Caki2 (cell line): Measurements from ENCODE around the gene CDKAL1. TPM values are rescaled to one million over a fixed set of nuclear protein-coding genes. Genes with fewer than 3 reads are reported as not detected.
A peak's percentile ranks its signal among the peaks of the same experiment; 100 is the strongest.

Experiments
- DNase-seq: peaks from one replicate; pipeline ENCODE4 v3.0.0-alpha.2; 2015; ENCODE audit warnings: low read depth
- in situ Hi-C: cut with HindIII; loops from 2 replicates; pipeline ENCODE4 v1.10.0; 2016; ENCODE audit warnings: low sequenced_read_pairs, low pct_unique_long_range_greater_than_20kb, mixed read lengths
- total RNA-seq: library from RNA; depleted of rRNA; stranded (reverse); fragments of >200 nt; shearing (Covaris generic); gene quantifications from 2 replicates; pipeline ENCODE4 v1.2.3, GENCODE V29; 2014; ENCODE audit warnings: low replicate concordance

The CDKAL1 gene
- total RNA-seq, 1 experiment from 2014 or later, result 40.9 TPM

- no peak for DNase-seq
- in situ Hi-C loops, result no loop called here
Observed at GRCh38 chr6:21256197-21256596, 721.9 kb downstream of the CDKAL1 start.

- in situ Hi-C loops, result no loop called here
- no peak for DNase-seq
Observed at GRCh38 chr6:21257125-21257524, 722.9 kb downstream of the CDKAL1 start.

GRCh38 chr6:21258665-21259064, 724.4 kb downstream of the CDKAL1 start:
- no peak for DNase-seq
- in situ Hi-C loops, result no loop called here

DNA sequence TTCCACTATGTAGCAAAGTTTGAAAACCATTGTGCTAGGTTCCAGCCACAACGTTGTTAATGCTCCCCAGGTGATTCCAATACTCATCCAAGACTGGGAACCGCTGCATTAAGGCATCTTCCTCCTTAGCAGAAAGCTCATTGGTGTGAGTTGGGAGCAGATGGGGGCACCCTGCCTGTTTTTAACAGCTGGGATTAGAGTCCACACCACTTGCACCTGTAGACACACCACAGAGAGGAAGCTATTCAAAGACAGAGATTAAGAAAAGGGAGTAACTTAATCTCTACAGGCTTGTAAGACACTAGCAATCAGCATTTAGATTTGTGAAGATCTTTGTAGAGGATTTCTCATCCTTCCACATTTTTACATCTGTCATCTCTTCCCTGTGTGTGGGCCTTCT, 725.4 kb downstream of the CDKAL1 start:
- in situ Hi-C loops, result no loop called here
- DNase-seq, result no peak

GRCh38 chr6:21262504-21262903, 728.2 kb downstream of the CDKAL1 start:
- in situ Hi-C loops, result no loop called here
- no peak for DNase-seq

DNA sequence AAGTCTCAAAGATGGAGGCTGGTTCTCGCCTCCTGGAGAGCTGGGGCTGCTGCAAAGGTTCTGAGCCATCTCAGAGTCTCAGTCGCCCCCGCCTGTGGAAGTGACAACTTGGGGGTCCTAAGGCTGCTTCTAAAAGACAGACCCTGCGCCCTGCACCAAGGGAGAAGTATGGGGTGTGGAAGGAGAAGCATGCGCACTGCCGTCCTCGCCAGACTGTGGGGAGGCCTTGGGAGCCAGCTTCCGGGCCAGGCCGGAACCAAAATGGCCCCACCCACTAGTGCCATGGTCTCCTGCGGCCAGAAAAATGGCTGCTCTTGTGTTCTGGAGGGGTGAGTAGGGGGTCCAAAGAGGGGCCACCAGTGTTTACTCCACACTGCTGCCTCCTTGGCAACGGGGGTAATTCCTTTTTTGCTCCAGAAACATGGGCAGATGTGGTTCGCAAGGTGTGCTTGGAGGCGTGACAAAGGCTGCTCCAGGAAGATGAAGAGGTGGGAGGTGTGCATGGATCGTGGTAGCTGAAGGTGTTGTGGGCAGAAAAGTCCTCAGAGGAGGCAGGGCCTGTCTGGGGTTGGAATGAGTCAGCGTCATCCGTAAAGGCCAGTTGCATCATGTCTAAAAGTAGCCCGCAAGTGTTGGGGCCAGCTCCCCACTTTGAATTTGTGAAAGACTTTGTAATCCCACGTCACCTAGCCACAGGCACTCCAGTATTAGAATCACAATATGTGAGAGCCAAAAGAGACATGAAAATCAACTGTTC, 729.5 kb downstream of the CDKAL1 start:
- in situ Hi-C loops, result no loop called here
- no peak for DNase-seq

- DNase-seq, result no peak
- in situ Hi-C loops, result no loop called here
Observed at GRCh38 chr6:21264288-21265033, 730.2 kb downstream of the CDKAL1 start.

- in situ Hi-C loops, result no loop called here
- no peak for DNase-seq
Observed at GRCh38 chr6:21265034-21265729, 730.9 kb downstream of the CDKAL1 start.

DNA sequence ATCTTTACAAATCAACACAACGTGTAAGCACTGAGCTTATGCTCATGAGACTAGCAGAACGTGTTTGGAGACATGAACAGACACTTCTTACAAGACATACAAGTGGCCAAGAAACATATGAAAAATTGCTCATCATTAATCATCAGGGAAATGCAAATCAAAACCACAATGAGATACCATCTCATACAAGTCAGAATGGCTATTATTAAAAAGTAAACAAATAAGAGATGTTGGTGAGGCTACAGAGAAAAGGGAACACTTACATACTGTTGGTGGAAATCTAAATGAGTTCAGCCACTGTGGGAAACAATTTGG, 731.4 kb downstream of the CDKAL1 start:
- in situ Hi-C loops, result no loop called here
- no peak for DNase-seq

DNA sequence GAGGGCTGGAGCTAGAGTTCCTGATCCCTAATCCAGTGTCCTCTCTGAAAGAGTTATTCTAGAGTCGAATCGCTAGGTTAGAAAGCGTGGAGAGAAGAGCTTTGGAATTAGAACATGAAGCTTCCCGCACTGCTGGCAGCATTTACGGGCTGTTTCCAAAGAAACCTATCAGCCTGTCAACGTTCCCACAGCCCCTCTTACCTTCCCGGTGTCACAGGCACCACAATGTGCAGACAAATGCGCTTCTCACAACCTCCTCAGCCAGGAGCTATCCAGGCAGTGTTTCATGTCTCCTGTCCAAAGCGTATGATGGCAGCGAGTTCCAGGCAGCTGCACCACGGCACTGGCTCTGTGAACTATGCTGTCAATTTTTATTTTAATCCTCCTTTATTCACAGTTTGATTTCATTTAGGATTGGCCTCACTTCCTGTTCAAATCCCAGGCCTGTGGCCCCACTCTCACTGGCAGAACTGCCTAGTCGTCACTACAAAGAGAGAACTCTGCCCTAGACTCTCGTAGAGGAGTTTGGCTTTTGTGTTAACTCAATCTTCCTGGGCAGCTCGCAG, 736.5 kb downstream of the CDKAL1 start:
- no peak for DNase-seq
- in situ Hi-C loops, result no loop called here

DNA sequence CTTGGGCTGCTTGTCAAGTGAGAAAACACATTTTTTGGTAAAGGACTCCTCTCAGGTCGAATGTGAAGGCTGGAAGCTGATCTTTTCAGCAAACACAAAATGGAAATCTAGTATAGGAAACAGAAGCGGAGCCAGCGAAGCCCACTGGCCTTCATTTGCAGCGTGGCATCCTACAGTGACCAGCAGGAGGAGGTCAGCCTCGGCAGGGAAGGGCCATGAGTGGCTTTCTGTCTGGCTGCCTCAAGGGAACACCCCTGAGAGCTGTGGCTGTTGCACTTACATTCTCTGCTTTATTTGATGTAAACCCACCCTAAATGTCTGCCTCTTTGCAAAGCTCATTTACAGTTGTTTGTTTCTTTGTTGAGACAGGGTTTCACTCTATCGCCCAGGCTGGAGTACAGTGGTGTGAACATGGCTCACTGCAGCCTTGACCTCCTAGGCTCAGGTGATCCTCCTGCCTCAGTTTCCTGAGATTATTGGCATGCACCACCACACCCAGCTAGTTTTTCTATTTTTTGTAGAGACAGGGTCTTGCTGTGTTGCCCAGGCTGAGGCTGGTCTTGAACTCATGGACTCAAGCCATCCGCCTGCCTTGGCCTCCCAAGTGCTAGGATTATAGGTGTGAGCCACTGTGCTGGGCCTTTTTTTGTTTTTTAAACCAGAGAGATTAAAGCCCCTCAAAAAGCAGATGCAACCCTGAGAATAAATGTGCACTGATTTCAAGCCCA, 737.3 kb downstream of the CDKAL1 start:
- in situ Hi-C loops, result no loop called here

DNA sequence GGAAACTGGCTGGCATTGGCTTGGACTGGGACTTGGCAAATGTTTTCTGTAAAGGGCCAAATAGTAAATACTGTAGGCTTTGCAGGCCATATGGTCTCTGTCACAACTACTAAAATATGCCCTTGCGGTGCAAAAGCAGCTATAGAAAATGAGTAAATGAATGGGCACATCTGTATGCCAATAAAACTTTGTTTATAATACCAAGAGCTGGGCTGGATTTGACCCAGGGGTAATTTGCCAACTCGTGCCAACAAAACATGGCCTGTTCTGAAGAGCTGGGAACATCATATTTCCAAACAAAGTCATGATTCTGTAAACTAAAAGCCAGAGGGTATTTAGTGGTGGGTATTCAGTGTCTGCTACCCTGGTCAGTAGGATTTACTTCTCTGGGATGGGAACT, 739.2 kb downstream of the CDKAL1 start:
- DNase-seq, result no peak
- in situ Hi-C loops, result no loop called here

More for the DNA sequence above, 737.3 kb downstream of the CDKAL1 start:
- no peak for DNase-seq

- no peak for DNase-seq
Observed at GRCh38 chr6:21274851-21275250, 740.6 kb downstream of the CDKAL1 start.

DNA sequence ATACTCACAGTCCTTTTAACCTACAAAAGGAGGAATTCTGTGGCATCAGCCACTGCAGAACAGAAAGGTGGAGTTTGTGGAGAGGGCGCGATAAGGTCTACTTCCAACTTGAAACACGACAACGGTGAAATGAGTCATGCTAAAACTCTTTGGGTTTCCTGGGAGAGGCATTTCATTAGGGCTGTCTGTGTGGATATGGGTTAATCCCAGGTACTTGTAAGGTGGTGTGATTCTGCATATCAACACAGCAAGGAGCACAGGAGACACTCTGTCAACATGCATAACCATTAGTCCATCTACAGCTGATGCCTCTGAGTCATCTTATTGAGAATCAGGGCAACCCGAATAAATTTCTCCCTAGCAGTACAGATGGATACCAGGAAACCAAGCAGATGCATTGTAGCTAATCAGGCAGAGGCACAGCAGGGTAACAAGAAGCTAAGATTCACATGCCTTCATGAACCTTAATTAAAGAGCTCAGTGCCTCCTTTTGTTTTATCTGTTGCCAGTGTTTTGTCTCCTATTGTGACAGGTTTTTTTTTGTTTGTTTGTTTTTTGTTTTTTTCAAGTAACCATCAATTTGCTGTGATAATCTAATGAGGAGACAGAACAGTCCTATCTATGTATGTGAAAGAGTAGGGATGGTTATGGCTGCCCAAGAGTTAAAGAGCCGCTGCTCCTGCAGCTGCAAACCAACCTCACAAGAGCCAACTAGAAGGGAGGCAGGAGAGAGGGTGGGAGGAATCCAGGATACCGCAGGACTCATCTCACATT, 743.5 kb downstream of the CDKAL1 start:
- in situ Hi-C loops, result no loop called here
- peak; percentile 33 for DNase-seq

More at GRCh38 chr6:21274851-21275250, 740.6 kb downstream of the CDKAL1 start:
- in situ Hi-C loops, result no loop called here

DNA sequence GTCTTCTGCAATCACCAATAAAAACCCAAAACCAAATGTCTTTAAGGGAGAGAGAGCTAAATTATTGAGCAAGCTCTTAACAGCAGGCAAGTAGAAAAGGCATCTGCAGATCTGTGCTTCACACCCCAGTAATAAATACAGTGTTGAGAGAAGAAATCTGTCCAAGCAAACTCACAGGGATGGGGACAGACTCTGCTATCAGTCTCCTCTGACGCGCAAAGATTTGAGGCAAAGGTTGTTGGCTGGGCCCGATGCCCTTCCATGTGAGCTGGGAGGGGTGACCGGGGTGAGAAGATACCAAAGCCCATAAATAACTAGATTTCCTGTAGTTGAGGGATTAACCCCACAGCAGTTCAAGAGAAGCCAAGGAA, 744.1 kb downstream of the CDKAL1 start:
- no peak for DNase-seq
- in situ Hi-C loops, result no loop called here

GRCh38 chr6:21279619-21280018, 745.4 kb downstream of the CDKAL1 start:
- DNase-seq, result no peak
- in situ Hi-C loops, result no loop called here

DNA sequence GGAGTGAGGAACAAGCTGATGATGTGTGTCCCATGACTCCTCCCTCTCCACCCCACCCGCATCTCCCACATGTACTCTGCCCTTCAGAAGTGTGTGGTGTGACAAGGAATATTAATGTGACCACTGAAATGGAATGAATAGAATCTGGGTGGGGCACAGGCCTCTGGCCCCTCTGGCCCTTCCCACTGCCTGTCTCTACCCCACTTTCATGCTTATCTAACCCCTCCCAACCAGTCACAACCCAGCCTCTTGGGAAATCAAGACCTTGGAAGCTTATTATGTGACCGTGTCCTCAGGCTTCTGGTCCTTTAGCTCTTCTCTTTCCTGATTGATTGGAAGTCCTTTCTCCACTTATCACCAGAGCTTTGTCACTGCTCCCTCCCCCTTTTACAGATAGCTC, 747.1 kb downstream of the CDKAL1 start:
- in situ Hi-C loops, result no loop called here
- DNase-seq, result peak; percentile 72
